ENCODE results near the gene IZUMO4.
A peak's percentile ranks its signal among the peaks of the same experiment; 100 is the strongest.

The IZUMO4 gene

DNA sequence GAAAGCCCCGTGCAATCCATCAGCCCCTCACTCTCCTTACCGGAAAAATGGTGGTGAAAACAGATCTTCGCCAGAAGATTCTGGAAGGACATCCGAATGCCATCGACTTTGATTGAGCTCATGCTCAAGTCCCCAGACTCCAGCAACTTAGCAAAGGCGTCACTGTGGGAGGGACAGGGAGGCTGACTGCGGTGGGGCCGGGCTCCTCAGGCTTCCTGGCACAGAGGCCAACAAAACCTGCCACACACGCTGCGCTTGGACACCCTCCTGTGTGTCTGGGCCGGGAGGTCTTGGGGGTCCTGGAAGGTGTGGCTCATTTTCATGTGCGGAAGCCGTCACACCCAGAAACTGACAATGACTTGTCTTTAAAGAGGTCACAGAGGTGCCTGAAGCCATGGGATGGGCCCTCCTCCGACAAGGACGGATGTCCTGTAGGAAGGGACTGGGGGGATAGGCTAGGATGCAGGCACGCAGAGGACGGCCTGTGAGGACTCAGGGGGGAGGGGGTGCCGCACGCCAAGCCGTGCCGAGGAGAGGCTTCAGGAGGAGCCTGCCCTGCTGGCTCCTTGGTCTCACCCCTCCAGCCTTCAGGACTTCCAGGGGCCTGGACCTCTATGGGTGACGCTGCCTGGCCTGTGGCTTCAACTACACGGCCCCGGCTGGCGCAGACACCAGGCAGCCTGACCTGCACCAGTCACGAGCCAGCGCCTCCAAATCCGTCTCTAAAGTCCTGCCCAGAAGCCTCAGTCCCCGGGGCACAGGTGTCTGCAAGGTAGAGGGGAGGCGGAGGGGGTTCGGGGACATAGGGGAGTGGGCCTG, 12.5 kb downstream of the IZUMO4 start:
- no peak overlapping the region for H3K9ac ChIP-seq (ENCODE audit: low read depth, low read length, poor library complexity, severe bottlenecking)
- no peaks in the 10 kb centered on the region for H4K20me1 ChIP-seq (ENCODE audit: insufficient read depth, low read length, poor library complexity, severe bottlenecking)
- no peaks in the 10 kb centered on the region for H3F3A ChIP-seq (ENCODE audit: low read depth)
- H3K27me3 ChIP-seq (ENCODE audit: insufficient read depth, low read length, poor library complexity, severe bottlenecking): no peaks in the 10 kb centered on the region
- H3K9me3 ChIP-seq (ENCODE audit: insufficient read depth, low read depth, low read length): no peaks in the 10 kb centered on the region
- H3K4me3 ChIP-seq (ENCODE audit: low read length, poor library complexity, severe bottlenecking): no peak overlapping the region
- peaks cover 78% of the 10 kb centered on the region; the same call in 1 of the 2 replicates for H3K36me3 ChIP-seq (ENCODE audit: insufficient read depth, low read length)
- H3K79me2 ChIP-seq (ENCODE audit: insufficient read depth, low read length): peaks cover 2% of the 10 kb centered on the region; the same call in 1 of the 2 replicates
- no peaks in the 10 kb centered on the region for H3K9me2 ChIP-seq (replicated peaks; ENCODE audit: low read depth, low read length)
- no peaks in the 10 kb centered on the region for H3K4me1 ChIP-seq (ENCODE audit: insufficient read depth, low read length, poor library complexity, severe bottlenecking)
- H2AFZ ChIP-seq (ENCODE audit: low read length): no peak overlapping the region
- TF ChIP-seq EZH2phosphoT487 (IDR thresholded peaks at IDR 0.05; ENCODE audit: borderline replicate concordance): no peak
- TF ChIP-seq, protein P1, sequence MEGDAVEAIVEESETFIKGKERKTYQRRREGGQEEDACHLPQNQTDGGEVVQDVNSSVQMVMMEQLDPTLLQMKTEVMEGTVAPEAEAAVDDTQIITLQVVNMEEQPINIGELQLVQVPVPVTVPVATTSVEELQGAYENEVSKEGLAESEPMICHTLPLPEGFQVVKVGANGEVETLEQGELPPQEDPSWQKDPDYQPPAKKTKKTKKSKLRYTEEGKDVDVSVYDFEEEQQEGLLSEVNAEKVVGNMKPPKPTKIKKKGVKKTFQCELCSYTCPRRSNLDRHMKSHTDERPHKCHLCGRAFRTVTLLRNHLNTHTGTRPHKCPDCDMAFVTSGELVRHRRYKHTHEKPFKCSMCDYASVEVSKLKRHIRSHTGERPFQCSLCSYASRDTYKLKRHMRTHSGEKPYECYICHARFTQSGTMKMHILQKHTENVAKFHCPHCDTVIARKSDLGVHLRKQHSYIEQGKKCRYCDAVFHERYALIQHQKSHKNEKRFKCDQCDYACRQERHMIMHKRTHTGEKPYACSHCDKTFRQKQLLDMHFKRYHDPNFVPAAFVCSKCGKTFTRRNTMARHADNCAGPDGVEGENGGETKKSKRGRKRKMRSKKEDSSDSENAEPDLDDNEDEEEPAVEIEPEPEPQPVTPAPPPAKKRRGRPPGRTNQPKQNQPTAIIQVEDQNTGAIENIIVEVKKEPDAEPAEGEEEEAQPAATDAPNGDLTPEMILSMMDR (conservative IDR thresholded peaks at IDR 0.05; ENCODE audit: low read length): no peak
- H3K4me2 ChIP-seq (ENCODE audit: low read depth, low read length, poor library complexity, severe bottlenecking): no peak overlapping the region

DNA sequence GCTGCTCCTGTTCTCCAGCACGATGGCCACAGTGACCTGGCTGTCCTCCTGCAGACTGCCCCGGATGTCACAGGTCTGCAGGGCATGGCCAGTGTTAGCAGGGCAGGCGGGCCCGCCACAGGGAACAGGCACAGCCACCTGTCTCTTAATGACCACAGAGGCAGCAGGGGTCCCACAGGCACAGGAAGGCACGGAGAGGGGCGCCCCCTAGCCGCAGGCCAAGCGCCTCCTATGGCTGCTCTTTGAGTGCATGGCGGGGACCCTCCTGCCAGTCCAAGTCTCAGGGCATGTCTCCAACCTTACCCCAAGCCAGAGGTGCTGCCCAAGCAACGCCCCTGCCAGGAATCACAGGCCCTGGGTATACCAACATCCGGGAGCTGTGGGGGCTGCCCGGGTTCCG, 14.1 kb downstream of the IZUMO4 start:
- no peak overlapping the region for H3K4me2 ChIP-seq (ENCODE audit: low read depth, low read length, poor library complexity, severe bottlenecking)
- no peaks in the 10 kb centered on the region for H3K4me1 ChIP-seq (ENCODE audit: insufficient read depth, low read length, poor library complexity, severe bottlenecking)
- H3K9ac ChIP-seq (ENCODE audit: low read depth, low read length, poor library complexity, severe bottlenecking): no peak overlapping the region
- no peak for TF ChIP-seq EZH2phosphoT487 (IDR thresholded peaks at IDR 0.05; ENCODE audit: borderline replicate concordance)
- TF ChIP-seq, protein P1 (conservative IDR thresholded peaks at IDR 0.05; ENCODE audit: low read length): peak; percentile 50
- H3K9me3 ChIP-seq (ENCODE audit: insufficient read depth, low read depth, low read length): no peaks in the 10 kb centered on the region
- H3K27me3 ChIP-seq (ENCODE audit: insufficient read depth, low read length, poor library complexity, severe bottlenecking): no peaks in the 10 kb centered on the region
- H3K36me3 ChIP-seq (ENCODE audit: insufficient read depth, low read length): peaks cover 87% of the 10 kb centered on the region; the same call in 1 of the 2 replicates
- H2AFZ ChIP-seq (ENCODE audit: low read length): no peak overlapping the region
- H3K79me2 ChIP-seq (ENCODE audit: insufficient read depth, low read length): no peaks in the 10 kb centered on the region
- H3F3A ChIP-seq (ENCODE audit: low read depth): no peaks in the 10 kb centered on the region
- H3K9me2 ChIP-seq (replicated peaks; ENCODE audit: low read depth, low read length): no peaks in the 10 kb centered on the region
- no peaks in the 10 kb centered on the region for H4K20me1 ChIP-seq (ENCODE audit: insufficient read depth, low read length, poor library complexity, severe bottlenecking)
- no peak overlapping the region for H3K4me3 ChIP-seq (ENCODE audit: low read length, poor library complexity, severe bottlenecking)

DNA sequence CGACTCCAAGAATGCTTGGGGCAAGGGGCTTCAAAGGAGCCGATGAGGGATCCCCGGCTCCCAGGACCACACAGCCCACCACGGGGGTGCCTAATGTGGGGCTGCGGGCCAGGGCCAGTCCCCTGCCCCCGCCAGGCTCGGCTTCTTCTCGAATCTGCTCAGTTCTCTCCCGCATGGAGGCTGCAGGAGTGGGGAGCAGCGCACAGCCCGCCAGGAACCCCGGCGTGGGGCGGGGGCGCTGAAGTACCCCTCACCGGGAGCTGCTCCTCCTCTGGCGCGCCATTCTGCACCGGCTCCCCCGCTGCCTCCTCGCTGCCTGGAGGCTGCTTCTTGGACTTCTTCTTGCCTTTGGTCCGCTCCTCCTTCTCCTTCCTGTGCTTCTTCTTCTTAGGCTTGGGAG, 14.7 kb downstream of the IZUMO4 start:
- no peaks in the 10 kb centered on the region for H3K9me3 ChIP-seq (ENCODE audit: insufficient read depth, low read depth, low read length)
- no peak overlapping the region for H2AFZ ChIP-seq (ENCODE audit: low read length)
- H3K4me2 ChIP-seq (ENCODE audit: low read depth, low read length, poor library complexity, severe bottlenecking): no peak overlapping the region
- H3K27me3 ChIP-seq (ENCODE audit: insufficient read depth, low read length, poor library complexity, severe bottlenecking): no peaks in the 10 kb centered on the region
- H3K9ac ChIP-seq (ENCODE audit: low read depth, low read length, poor library complexity, severe bottlenecking): no peak overlapping the region
- no peaks in the 10 kb centered on the region for H3K9me2 ChIP-seq (replicated peaks; ENCODE audit: low read depth, low read length)
- H3K36me3 ChIP-seq (ENCODE audit: insufficient read depth, low read length): peaks cover 87% of the 10 kb centered on the region; the same call in 1 of the 2 replicates
- TF ChIP-seq, protein P1 (conservative IDR thresholded peaks at IDR 0.05; ENCODE audit: low read length): no peak
- no peak for TF ChIP-seq EZH2phosphoT487 (IDR thresholded peaks at IDR 0.05; ENCODE audit: borderline replicate concordance)
- H3K4me1 ChIP-seq (ENCODE audit: insufficient read depth, low read length, poor library complexity, severe bottlenecking): no peaks in the 10 kb centered on the region
- H4K20me1 ChIP-seq (ENCODE audit: insufficient read depth, low read length, poor library complexity, severe bottlenecking): no peaks in the 10 kb centered on the region
- no peaks in the 10 kb centered on the region for H3K79me2 ChIP-seq (ENCODE audit: insufficient read depth, low read length)
- no peak overlapping the region for H3K4me3 ChIP-seq (ENCODE audit: low read length, poor library complexity, severe bottlenecking)
- no peaks in the 10 kb centered on the region for H3F3A ChIP-seq (ENCODE audit: low read depth)

Measured in Loucy (cell line).